ENCODE data around the gene PRDM5.

PRDM5 gene

DNA sequence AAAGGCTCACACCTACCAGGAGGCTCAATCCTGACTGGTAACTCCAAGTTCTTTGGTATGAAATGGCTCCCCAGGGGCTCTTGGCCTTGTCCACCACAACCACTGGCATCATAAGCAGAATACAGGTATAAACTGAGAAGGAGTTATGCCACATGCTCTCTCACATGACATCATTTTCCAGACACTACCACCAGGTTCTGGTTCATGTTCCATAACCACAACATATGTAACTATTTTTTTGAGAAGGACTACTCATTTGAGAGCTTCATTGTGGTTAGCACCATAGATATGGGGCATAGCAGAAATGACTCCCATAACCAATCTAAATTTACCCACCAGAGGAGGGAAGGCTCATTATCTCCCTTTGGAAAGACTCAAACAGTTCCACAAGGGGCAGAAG lies 19.6 kb downstream of the PRDM5 start:
- no peak for DNase-seq

DNA sequence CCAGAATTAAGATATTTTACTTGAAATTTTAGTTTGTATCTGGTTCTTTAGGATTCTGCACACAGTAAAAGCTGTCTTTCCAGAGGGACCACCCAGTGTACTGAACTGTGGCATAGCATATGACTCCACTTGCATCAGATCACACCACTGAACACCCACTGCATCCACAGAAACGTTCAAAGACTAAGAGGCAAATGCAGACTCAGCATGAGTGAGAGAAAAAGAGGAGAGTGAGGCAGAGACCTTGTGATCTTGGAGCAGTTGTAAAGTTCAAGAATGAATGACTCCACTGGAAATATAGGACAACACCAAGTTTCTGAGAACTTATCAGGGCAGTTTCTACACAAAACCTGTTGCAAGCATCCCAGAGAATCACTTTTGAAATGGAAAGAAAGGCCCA lies 20.8 kb downstream of the PRDM5 start:
- no peak for DNase-seq

DNA sequence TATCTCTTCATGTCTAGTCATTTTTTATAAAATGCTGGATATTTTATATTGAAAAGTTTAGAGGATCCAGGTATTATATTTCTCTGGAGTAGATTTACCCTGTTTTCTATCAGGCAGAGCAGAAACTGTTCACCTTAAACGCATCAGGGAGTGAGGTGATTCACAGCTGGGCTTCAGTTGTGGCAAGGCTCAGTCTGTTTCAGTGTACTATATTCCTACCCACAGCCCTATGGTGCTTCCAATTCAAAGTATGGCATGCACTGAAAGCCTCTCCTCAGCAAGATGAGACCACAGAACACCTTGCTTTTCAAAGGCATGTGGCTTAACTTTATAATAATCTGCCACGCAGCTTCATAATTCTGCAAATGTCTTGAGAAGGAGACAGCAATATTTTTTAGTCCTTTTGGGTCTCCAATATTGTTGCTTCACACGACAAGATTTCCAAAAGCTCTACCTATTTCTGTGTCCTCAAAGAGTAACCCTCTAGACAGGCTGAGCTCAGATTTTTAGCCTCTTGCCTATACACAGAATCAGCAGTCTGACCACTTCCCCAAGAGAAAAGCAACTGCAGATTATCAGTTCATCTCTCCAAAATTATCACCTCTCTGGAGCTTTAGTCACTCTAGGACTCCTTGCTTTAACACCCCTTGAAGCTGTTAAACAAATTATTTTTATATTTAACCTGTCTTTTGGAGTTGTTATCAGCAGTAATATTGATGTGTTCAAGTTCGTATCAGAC lies 24.4 kb downstream of the PRDM5 start:
- DNase-seq = no peak

DNA sequence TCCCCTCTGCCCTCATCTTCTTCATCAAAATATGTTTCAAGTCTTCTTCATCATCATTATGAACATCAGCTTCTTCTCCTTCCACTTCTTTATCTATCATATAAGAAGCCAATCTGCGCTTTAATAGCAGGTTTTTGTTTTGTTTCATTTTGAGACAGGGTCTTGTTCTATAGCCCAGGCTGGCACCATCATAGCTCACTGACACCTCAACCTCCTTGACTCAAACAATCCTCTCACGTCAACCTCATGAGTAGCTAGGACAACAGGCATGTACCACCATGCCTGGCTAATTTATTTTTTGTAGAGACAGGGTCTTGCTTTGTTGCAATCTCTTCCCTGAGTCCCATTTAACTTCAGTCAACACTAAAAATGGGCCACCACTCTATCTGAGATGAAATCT lies 27.0 kb downstream of the PRDM5 start:
- no peak for DNase-seq

DNA sequence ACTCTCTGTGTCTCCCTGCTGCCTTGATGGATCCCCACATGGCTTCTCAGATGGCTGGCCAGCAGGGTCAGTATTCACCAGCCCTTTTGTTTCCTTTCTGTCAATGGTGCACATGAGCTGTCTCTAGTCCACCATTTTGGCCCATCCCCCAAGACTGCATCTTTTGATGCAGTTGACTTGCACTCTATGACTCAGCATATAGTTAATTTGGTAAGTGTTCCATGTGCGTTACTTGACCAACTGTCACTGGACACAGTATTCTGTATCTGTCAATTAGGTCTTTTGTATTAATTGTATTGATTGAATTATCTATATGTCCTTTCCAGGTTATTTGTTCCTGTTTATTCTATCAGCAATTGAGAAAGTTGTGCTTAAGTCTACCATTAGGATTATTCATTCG lies 29.2 kb downstream of the PRDM5 start:
- no peak for DNase-seq

DNA sequence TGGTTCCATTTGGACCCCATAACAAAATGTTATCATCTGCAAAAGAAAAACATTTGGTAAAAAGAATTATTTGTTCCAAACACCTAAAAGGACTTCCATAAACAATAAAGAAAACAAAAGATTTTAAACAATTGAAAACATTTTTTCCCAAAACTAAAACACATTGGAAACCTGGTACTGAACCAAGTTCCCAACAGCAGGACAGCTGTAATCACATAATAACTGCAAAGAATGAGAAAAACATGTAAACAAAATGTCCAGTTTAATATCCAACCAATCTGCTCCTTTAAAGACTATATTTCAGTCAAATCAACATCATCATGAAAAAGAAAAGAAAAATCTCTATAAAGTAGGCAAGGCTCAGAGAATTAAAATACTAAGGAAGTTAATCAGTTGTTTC lies 36.3 kb downstream of the PRDM5 start:
- DNase-seq = no peak

DNA sequence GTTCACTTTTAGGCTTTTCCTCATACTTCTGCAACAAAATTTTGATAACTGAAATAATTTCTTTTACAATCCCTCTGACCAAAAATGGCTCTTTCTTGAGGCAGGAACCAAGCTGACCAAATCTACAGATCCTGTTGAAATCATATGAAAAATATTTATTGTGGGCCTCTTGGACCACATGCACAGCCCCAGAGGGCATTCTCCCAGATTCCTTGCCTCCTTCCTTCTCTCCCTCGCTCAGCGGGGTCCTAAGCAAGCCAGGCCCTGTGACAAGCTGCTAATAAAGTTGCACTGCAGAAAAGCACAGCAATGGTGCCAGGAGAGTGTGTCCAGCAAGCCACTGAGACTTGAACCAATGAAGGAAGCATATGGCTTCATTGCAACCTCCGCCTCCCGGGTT lies 40.7 kb downstream of the PRDM5 start:
- DNase-seq = no peak

DNA sequence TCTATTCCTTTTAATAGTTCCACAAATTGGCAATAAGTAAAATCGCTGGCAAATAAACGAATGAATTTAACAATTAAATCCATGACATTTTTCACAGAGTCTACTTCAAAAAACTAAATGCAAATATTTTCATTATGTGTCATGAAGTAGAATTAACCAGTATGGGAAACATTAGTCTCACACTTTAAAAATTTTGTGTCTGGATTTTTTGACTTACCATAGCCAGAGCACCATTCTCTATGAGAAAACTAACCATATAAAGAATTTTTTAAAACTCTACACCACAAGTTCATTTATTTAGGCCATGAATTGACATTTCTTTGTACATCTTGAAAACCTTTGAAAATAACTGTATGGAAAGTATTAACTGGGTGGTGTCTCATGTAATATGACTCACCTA lies 41.2 kb downstream of the PRDM5 start:
- no peak for DNase-seq

DNA sequence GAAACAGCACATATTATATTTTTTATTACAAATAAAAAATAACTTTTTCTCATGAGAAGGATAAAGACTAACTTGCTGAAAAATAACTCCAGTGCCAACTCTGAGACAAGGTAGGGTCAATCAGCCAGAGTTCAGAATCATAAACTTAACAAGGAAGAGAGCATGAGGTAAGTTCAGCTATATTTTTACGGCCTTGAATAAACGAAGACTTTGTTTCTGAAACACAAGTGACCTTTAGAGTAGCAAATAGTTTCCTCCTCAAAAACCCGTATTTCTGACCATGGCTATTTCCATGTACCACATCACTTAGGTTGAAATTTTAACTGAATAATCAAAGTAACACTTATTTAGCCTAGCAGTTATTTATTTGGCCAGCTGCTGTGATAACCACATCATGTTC lies 45.5 kb downstream of the PRDM5 start:
- DNase-seq = no peak

DNA sequence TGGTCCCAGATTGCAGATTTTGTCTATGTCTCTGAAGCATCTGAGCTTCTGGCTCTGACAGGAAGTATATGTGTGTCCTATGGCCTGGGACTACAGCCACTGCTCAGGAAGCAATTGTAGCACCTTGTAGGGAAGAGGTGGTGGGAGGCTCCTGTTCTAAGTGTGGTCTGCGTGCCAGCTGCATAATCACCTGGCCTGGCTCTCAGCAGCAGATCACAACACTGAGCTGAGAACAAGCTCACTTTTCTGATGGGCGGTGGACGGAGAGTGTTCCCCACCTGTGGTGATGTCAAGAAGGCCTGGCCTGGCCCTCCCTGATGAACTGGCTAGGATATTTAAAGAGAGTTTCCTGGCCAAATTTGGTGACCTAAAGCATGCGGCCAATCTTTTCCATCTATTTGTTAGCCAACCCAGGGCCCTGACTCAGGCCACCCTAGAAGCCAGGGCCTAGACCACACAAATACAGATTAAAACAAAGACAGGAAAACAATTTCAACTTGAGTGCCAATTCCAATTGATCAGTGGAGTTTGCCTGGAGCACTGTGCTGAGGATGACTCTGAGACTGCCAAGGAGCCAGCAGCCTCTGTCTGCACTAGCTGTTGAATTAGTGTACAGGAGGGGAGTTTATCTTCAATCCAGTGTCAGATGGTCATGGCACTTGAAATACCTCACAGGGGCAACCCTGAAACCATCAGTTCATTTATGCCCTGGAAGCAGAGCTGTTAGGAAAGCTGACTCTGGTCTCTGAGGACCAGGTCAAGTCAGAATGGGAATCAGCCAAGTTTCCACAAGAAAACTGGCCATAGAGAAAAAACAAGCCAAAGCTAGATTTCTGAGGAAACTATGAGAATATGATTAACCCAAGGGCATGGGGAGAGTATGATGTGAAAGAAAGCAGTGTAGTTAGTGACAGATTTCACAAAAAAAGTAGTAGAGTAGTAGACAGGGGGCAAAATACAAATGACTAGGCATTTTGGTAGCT lies 47.4 kb downstream of the PRDM5 start:
- no peak for DNase-seq

DNA sequence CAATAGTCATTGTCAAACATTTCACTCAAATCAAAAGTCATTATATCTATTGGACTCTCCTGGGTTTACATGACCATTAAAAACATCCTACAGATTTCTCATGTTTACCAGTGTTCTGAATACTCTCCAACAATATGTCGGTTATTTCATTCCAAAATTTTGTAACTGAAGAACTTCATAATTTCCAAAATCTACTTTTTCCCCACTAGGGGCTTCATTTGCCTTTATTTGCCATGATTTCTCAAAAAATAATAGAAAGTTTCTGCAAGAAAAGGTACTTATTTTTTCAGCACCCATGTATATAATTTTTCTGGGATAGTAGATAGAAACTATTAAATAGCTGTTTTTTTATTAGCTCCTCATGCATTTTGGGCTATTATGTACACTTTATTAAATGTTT lies 49.0 kb downstream of the PRDM5 start:
- DNase-seq = peak; percentile 11

DNA sequence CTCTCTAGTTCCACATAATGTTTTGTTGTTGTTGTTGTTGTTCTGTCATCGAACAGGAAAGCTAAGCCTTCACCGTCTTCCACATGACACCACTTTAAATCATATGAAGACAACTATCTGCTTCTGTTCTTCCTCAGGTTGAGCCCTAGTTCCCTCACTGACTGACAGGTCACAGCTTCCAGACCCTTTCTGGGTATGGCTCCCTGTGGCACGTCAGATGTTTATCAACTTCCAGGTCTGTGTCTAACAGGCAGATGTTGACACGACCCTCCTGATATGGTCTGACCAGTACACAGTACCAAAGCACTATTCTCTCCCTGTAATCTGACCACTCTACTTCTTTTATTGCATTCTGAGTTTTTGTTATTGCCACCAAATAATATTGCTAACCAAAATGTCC lies 51.4 kb downstream of the PRDM5 start:
- DNase-seq = no peak

DNA sequence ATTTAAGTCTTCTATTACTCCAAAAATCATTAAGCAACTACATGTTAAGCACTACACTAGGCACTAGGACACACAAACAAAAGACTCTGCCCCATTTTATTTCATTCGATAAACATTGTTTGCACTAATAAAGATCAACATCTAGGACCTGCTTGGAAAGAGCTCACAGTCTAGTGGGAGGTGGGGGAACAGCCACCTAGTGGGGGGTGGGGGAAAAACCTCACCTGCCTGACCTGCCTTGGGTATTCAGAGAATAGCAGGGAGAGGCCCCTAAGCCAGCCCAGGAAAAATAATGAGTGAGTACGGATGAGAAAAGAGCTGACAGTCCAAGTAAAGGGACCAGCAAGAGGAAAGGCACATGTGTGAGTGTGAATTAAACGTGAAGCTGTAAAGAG lies 52.2 kb downstream of the PRDM5 start:
- DNase-seq = peak; percentile 5

DNA sequence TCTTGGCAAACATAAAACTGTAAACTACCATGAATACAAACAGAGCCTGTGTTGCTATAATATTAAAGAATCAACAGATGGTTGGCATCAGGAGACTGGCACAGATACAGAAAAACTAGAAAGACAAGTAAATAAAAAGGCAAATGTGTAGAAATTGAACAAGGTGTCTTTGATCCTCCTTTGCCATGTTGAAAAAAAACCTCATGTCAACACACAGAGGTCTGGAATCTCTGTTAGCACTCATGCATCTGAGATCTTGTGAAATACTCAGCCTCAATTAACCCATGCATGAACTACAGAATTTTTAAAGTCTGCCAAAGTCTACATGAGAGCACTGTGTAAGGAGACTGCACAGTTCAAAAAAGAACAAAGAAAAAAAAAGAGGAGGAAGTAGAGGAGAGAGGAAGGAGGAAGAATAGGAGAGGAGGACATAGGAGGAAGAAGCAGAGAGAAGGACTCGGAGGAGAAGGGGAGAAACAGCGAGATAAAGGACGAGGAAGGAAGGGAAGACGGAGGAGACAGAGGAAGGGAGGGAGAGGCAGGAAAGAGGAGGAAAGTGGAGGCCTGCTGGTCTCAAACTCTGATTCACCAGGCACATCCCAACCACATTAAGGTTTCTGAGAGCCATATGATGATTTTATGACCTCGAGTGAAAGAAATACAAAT lies 52.8 kb downstream of the PRDM5 start:
- no peak for DNase-seq

DNA sequence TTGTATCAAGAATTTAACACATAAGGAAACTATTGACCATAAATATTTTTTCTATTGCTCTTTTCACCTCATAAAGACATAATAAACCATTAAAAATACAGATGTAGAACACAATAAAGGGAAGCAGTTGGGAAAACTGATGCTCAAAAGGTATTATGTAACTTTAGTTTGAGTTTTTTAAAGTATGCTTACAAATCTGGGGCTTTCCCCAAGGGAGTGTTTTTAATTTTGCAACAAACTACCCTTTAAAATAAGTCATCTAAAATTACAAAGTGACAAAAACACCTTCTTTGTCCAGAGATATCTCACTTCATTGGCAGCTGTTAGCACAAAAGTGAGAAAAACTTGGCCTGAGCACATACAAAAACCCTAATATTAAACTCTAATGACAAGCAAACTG lies 55.0 kb downstream of the PRDM5 start:
- no peak for DNase-seq

DNA sequence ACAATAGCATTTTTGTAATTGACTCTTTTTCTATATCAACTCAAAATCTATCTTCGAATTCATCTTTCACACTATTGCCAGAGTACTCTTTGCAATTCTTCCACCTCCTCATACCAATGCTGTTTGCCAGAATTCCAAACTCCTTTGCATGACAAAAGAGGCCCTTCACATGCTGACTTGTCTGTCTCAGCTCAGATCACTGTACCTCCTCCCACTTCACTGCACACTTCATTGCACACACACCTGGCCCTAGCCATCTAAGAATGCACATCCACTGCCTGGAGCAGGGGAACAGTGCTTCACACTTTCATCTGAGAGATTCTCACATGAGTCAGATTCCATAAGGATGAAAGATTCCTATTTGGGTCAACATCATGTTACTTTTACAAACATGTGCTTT lies 56.5 kb downstream of the PRDM5 start:
- DNase-seq = no peak

DNA sequence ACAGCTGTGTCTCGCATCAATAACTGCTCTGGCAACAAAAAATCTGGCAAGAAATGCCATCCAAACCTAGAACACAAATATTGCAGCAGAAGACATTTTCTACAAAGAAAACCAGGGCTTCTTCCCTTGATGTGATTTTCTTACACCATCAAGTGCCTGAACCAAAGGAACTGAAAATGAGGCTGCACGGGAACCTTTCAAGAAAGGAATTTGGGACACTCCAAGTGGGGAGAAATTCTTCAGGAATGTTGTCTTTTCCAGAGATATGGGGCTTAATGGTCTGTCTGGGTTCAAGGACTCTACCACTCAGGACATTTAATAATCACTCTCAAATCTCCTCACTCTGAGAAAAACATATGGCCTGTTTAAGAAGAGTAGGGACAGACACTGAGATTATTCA lies 57.6 kb downstream of the PRDM5 start:
- DNase-seq = no peak

DNA sequence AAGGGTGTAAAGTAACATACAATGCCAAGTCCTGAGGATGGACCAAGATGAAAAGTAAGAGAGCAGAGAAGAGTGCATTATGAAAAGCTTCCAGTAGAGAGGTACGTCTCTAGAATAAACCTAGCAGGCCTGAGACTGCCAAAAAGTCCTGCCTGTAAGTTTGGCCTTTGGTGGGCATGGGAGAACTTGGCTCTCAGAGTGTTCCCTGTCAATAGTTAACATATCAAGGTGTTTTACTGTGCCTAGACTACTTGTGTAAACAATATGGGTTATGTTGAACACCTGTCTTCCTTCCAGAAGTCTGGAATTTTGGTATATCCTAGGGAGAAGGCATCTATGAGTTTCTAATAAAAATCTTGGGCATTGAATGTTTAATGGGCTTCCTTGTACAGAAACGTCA lies 60.1 kb downstream of the PRDM5 start:
- no peak for DNase-seq

DNA sequence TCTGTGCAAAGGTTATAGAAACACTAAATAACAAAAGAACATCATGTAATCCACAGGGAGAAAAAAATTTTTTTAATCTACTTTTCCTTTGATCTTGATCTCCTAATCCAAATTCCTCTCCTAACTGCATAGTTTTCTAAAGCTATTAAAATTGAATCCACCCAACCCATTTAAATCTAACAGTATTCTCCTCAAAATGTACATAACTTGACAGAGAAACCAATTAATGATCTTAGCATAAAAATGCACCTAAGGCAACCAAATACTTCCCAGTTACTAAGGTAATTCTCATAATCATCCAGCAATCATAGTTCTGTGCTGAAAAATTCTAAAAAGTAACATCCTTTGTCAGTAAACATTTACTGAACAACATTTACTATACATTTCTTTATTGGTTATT lies 60.7 kb downstream of the PRDM5 start:
- no peak for DNase-seq

DNA sequence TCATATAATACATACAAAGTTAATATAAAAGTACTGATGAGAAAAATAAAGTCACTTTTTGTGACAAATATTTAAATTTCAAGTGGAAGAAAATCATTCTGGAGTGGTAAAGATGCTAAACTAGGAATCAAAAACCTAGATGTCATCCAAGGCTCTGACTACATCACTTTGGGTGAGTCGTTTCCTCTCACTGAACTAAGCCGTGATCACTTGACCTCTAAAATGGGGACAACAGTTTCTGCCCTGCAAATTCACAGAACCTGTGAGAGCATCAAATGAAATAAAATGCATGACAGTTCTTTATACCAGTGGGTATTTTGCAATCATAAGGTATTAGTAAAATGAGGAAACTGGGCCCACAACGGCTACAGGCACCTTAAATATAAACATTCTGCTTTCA lies 63.8 kb downstream of the PRDM5 start:
- peak; percentile 4 for DNase-seq

DNA sequence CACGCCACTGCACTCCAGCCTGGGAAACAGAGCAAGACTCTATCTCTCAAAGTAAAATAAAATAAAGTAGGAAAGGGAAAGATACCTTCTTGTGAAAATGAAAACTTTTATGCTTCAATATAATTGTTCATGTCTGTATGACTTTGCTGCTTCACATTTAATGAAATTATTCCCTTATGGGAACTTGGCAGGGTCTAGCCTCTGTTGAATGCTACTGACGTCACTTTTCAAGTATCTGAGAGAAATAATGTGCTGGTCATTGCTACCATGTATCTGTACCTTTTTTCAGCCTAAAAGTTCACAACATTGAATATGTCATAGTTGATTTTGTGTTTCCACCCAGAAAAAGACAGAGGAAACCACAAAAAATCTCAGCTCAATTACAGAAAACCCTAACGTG lies 65.2 kb downstream of the PRDM5 start:
- DNase-seq = no peak

DNA sequence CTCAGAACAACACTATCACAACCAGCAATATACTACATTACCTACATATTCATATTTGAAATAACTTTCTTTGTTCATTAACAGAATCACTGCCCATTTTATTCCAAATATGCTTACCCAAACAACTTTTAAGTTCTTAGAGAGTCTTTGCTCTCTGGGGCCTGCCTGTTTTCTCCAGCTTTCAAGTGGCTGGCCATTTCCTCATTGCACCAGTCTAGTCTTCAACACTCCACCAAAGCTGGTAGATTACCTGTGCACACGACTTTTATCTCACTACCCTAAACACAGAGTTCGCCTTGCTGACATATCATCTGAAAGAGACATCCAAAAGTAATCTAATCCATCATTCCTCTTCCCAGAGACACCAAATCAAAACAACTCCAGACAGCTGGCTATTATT lies 66.2 kb downstream of the PRDM5 start:
- DNase-seq = no peak

DNA sequence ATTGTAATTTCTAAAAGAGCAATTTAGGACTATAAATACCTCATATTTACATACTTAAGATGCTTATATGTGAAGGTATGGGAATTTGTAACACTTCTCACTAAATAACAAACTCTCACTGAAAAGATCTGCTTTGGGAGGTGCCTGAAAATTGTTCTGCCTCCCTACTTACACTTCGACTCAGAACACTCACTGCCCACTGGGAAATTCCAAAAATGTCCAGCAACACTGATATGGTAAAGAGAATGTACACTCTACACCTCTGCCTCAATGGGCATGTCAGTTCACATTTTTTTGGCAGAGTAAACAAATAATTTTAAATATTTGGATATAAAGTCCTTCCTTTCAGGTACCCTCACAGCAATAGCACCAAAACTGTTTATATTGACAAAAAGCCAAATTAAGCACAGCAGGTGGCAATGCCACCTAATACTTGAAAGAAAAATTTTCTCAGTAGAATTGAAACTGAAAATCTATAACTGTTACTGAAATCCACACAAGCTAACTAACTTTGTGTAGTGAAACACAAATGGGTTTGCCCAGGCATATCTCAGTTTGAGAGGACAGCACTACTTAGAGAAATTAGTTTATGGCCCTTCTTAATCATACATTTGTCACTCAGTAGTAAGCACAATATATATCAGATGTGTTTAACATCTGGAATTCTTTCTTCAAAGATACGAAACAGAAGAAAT lies 67.1 kb downstream of the PRDM5 start:
- no peak for DNase-seq
